ENCODE data around the gene CASP8AP2.
"Not testable (repeated sequence)": the region's sequence is repeated elsewhere in the genome, so short reads cannot be mapped to it uniquely, and the experiment has no call there.

The CASP8AP2 gene
- 67.7 to 157 reads per million in 2 donors for total RNA-seq

DNA sequence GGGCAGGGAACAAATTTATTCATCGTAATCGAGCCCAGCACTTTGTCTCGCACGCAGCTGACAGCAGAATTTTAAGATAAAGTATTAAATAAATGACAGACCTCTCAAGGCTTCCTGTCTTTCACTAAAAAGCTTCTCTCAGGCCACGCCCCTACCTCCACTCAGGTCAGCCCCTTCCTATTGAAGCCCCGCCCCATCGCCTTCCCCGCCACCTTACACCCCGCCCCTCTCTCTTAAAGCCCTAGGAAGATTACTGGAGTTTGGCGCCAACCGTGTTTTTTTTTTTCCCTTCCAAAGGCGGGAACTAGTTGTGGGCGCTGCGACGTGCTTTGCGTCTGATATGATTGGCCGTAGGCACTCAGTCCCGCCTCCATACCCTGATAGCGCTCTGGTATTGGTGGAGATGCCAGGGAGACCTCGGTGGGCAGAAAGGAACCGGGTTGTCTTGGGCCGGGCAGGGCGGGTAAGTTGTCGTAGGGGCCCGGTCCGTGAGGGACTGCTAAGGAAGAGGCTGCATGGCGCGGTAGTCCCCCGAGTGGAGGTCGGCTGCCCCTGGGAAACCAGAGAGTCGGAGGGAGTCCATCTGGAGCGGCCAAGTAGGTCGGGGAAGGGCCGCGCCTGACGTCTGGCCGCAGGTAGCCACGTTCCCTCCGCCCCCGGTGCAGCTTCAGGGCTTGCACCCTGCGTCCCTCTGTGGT, at the start of gene CASP8AP2:
Gene CASP8AP2, plus strand, starts transcription at position 409 of the 698 bp plus-strand sequence.
- DNase-seq: peak; percentile 81 to 99 (median 92)

DNA sequence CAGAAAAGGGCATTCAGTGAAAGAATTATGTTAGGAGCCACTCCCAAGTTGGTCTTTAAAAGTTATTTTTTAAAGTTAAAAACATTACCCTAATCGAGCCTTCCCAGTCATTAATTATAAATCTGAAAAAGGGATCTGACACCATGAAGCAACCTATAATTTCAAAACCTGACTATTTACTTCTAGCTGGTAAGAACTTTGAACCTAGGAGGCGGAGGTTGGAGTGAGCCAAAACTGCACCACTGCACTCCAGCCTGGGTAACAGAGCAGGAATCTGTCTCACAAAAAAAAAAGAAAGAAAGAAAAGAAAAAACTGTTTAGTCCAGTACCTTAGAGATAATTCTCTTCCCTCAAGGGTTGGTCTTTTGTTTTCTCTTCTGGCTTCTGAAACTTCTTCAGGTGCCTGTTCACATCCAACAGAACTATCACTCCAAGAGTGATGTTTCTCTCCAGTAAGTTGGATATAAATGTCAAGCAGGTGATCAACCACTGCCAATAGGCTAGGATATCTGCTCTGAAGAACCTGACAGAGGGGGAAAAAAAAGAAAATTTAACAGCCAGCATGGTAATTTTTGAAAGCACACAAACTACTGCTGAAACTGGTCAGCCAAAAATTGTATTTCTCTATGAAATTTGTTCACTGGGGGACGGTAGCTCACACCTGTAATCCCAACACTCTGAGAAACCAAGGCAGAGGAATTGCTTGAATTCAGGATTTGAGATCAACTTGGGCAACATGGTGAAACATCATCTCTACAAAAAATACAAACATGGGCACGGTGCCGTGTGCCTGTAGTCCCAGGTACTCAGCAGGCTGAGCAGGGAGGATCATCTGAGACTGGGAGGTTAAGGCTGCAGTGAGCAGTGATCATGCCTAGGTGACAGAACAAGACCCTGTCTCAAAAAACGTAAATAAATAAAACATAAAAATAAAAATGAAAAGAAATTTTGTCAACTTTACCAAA, 48.3 kb upstream of the CASP8AP2 start:
- no peak for DNase-seq

DNA sequence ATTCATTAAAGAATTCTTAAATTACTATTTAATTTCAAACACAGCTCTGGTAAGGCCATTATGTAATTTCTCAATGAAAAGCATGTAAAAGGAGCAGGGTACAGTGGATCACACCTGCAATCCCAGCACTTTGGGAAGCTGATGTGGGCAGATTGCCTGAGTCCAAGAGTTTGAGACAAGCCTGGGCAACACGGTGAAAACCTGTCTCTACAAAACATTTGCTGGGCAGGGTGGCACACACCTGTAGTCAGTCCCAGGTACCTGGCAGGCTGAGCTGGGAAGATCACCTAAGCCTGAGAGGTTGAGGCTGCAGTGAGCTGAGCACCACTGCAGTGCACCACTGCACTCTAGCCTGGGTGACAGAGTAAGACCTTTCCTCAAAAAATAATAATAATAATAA, 47.5 kb upstream of the CASP8AP2 start:
- no peak for DNase-seq

DNA sequence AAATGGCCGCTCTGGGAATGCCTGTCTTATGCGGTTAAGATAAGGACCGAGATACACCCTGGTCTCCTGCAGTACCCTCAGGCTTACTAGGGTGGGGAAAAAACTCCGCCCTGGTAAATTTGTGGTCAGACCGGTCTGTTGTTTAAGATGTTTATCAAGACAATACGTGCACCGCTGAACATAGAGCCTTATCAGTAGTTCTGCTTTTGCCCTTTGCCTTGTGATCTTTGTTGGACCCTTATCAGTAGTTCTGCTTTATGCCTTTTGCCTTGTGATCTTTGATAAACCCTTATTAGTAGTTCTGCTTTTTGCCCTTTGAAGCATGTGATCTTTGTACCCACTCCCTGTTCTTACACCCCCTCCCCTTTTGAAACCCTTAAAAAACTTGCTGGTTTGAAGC, 46.4 kb upstream of the CASP8AP2 start:
- not testable (repeated sequence) for DNase-seq

DNA sequence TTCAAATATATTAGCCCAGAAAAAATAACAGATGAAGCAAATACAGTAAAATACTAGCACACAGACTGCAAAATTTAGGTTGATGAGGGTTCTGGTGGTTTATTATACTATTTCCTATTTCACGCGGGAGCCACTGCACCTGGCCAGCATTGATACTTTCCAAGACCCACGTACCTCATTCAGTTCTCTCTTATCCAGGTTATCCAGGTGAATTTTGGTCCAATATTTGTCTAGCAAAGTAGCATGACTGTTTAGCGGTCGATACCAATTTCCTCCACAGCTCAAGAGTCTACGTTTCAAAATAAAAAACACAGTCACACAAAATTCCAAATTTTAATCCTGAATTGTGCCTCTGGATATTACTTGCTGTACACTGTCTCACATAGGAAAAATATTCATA, 44.8 kb upstream of the CASP8AP2 start:
- no peak for DNase-seq

DNA sequence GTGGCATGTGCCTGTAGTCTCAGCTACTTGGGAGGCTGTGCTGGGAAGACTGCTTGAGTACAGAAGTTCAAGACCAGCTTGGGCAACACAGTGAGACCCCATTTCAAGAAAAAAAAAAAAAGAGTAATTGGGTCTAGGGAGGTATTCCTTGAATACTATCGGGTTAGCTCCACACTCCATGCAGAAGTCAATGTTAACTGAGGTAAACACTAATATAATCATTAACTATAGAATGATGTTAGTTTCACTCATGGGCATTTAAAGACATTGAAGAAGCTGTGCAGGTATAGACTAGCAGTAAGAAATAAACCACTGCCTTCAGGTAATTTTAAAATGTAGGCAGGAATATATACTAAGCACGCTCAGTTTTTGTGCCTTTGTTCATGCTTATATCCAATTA, 42.7 kb upstream of the CASP8AP2 start:
- no peak for DNase-seq

DNA sequence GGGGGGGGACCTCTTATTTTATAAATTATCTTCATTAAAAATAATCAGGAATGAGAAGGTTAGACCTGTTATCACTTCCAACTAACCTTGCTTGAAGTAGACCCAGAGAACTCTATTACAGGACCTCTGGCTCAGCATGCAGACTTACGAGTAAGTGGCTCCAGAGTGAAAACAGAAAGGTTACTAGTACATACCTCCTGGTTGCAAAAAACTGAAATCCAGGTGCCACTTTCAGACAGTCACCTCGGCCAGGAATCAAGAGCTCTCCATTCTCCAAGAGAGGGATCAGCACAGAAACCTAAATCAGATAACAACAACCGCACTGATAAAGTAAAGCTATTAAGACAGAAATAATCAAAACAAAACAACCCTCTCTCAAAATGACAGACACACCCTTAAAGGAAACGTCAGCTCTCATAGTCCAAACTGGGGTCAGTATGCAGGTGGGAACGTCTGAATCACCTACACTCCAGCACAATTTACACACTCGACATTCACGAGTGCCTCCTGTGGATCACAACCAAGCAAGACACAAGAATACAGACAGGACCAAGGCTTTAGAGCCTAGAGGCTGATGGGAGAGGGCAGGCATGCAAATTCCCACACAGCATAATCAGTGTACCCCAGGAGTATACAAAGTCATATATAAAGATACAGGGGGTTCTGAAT, 41.9 kb upstream of the CASP8AP2 start:
- DNase-seq: no peak

DNA sequence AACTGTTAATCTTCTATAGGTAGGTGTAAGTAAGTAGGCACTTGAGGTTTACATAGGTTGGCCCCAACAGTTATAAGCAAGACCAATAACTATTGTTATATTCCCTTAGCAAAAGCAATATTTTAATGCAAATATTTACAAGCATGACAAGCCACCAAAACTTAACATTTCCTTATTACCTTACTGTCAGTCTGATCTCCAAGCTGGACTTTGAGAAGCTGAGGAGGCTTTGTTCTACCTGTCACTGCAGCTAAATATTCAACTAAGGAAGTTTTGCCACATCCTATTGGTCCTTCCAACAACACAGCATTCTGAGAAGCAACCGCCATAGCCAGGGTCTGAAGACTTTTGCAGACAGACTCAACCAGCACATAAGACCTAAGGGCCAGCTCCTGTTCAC, 39.7 kb upstream of the CASP8AP2 start:
- DNase-seq: no peak

DNA sequence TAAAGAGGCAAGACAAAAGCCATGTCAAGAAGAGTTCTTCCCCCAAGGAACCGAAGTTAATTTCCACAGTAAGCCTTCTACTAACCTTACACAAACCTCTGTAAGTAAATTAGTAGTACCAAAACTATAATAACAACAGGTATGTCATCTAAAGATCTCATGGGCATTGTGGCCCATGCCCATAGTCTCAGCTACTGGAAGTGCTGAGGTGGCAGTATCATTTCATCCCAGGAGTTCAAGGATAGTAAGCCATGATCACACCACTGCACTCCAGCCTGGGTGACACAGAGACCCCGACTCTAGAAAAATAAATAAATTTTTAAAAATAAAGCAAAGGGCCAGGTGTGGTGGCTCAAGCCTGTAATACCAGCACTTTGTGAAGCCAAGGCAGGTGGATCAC, 39.3 kb upstream of the CASP8AP2 start:
- no peak for DNase-seq

DNA sequence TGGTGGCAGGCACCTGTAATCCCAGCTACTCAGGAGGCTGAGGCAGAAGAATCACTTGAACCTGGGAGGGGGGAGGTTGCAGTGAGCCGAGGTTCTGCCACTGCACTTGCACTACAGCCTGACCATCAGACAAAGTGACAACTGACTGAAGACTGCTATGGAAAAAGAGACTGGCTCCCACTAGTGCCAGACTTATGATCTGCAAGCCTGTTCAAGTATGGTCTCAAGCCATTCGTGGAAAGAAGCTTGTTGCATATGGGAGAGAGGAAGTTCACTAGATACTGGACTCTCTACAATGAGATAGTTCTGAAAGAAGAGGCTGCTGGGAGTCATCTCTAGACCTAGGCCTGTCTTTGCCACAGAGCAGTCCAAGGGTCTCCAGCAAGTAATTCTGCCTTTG, 36.8 kb upstream of the CASP8AP2 start:
- DNase-seq: peak in 1 of 5 experiments; percentile 61

DNA sequence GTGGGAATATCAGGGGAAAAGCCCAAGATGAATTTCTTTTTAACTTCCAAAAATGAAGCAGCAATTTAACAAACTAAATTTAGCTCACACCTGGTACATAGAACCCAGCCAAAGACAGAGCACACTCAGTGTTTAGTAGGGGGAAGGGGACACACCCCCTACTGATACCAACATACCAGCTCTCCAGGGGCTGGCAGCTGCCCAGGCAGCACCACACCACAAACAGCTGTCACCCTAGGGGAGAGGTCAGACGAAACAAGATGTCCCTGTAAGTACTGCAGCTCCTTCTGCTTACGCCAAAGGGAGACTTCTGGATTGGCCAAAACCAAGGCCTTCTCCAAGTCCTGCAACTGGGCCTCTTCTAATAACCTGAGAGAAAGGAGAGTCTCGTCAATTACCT, 36.1 kb upstream of the CASP8AP2 start:
- no peak for DNase-seq

DNA sequence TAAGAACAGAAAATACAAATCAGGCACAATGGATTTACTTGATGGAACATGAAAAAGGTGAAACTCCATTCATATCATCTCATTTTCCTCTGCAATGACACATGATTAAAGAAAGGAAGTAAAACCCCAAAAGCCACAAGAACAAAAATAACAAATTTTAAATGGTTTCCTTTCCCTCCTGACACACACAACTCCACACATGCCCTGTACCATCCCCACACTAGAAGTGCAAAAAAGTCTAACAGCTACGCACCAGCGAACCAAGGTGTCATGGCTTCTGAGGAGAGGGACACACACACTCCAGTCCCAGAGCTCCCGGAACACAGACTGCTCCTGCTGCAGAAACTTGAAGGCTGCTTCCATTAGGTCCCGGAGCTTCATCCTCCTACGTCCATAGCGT, 35.4 kb upstream of the CASP8AP2 start:
- peak in 2 of 5 experiments; percentile 3 to 65 for DNase-seq

DNA sequence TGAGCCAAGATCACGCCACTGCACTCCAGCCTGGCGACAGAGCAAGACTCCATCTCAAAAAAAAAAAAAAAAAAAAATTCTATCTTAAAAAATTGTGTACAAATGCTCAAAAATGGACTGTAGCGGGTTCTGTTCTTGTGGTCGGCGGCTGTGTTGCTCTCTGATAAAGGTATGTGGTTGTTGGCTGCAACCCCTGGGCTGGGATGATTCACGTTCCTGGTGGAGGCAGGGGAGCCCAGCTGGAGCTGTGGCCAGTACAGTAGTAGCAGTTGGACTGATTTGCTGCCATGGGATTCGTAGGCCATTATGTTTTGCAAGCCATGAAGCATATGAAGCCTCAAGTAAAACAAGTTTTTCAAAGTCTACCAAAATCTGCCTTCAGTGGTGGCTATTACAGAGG, 32.4 kb upstream of the CASP8AP2 start:
- no peak for DNase-seq

DNA sequence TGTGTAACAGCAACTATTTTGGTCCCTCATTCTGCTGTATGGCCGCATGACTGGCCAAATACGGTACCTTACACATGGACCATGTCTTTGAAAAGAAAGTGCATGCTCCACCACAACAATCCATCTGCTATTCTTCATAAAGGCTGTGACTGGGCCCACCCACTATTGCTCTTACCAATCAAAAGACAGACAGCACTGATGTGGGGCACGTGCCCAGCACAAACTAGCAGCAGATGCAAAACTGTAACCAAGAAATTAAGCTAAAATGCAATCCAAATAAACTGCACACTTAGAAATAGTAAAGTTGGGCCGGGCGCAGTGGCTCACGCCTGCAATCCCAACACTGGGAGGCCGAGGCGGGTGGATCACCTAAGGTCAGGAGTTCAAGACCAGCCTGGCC, 30.6 kb upstream of the CASP8AP2 start:
- no peak for DNase-seq

DNA sequence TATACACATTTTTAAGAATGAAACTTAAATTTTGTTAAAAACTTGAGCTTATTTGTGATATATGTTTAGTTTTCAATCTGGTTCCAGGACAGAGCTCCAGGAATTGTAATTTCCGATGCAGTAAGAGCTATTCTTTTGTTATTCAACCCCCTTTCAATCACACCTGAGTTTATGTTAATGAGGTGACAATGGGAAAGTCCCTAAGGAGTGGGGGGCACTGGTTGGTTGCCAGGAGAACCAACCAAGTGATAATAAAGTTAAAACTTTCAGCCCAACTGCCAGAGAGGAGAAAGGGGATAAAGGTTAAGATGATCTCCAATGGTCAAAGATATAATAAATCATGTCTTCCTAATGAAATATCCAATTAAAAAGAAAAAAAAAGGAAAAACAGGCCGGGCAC, 29.9 kb upstream of the CASP8AP2 start:
- DNase-seq: no peak

DNA sequence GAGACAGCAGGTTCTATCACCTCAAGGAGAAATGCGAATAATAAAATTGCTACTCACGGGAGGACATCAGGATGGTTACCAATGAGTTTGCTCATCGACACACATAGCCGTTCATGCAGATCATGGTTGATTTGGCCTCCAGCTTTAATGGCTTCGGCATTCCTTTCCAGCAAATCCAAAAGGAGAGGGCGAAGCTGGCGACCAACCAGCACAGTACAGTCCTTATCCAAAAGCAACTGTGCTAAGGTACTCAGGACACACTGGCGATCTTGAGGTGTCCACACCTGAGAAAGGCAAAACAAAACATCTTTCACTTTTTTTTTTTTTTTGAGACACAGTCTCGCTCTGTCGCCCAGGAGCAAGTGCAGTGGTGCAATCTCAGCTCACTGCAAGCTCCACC, 26.4 kb upstream of the CASP8AP2 start:
- no peak for DNase-seq

DNA sequence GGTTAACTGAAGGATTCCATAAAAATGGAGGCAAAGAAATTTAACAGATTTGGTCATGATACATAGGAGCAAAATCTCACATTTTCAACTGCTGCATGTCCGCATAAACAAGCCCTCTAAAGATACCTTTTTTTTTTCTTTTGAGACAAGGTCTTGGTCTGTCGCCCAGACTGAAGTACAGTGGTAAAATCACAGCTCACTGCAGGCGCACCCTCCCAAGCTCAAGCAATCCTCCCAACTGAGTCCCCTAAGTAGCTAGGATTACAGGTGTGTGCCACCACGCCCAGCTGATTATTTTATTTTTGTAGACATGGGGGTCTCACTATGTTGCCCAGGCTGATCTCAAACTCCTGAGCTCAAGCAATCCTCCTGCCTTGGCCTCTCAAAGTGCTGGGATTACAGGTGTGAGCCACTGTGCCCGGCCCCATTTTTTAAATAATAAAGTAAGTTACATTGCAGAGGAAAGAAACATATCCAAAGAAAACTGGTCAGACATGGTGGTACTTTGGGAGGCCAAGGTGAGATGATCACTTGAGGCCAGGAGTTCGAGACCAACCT, 23.8 kb upstream of the CASP8AP2 start:
- DNase-seq: no peak

DNA sequence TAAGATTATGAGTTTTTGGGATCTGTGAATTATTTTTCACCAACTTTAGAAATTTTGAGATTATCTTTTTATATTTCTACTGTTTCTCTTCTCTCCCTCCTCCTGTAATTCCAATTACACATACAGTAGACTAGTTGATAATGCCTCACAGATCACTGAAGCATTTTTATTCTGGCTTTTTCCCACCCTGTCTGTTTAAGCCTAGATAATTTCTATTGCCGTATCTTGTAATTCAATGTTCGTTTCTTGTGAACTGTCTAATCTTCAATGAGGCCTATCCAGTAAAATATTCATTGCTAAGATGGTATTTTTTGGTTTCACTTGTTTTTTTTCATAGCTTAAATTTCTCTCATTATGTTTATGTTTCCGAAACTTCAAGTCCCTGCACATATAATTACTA, 22.1 kb upstream of the CASP8AP2 start:
- DNase-seq: no peak

DNA sequence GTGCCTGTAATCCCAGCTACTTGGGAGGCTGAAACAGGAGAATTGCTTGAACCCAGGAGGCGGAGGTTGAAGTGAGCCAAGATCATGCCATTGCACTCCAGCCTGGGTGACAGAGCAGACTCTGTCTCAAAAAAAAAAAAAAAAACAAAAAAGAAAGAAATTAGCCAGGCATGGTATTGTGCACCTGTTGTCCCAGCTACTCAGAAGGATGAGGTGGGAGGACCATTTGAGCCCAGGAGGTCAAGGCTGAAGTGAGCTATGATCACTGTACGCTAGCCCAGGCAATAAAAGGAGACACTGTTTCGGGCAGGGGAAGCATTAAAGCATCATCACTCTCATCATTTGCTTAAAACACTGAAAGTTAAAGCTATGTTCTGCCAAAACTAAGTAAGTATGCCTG, 16.3 kb upstream of the CASP8AP2 start:
- not testable (repeated sequence) for DNase-seq

DNA sequence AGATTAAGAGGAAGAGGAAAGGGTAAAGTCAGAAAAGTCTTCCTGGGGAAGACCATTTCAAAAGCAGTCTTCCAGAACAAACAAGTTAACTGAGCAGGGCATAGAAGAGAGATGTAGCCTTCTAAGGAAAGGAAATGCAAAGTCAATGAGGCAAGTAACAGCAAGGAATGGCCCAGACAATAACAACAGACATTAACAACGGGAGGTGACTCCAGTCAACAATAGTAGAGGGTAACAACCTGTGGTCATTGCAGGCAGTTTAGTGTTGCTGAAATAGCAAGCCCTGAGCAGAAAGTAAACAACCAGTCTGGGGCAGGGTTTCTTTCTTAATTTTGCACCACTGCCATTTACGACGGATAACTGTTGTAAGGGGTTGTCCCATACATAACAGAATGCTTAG, 12.2 kb upstream of the CASP8AP2 start:
- no peak for DNase-seq

DNA sequence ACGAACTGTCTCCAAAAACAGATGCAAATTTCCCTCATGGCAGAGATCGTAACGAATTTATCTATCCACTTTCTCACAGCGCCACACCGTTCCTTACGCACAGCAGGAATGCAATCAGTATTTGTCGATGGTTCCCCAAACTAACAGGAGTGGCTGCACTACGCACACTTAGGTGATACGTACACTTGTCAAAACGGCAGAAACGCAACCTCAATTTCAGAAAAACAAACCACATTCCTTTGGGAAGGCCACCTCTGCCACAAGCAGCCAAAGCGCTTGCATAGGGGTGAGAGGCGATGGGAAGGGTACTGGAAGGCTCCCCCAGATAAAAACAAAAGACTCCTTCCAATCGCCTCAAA, 10.7 kb upstream of the CASP8AP2 start:
- peak in 1 of 5 experiments; percentile 27 for DNase-seq

DNA sequence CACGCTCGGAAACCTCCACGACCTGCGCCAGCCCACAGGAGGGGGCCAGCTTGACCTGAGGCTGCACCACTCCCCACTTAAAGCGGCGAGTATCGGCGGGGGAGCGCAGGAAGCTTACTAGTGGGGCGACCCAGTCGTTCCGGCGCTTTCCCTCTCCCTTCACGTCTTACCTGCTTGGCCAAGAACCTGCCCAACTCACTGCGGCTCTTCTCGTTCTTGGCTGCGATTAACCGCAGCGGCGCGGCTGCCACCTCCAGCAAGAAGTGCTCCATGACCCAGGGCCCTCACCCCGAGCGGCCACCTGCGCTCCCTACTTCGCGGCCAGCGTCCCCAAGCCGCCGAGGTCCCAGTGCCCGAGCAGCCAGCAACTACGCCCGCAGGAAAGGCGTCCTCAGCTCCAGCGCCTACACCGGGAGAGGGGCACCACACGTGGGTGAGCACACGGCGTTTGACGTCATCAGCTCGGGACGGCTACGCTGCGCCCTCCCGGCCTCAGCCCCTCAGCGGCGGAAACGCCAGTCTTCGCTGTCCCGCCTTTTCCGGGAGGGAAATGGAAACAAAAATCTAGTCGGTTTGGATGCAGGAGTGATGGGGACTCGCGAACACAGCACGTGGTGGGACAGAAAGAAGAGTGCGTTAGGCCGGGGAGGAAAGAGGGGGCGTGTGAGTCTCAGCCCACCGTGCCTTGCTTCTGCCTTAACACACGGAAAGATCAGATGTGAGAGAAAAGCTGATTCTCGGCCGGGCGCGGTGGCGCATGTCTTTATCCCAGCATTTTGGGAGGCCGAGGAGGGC, 10.1 kb upstream of the CASP8AP2 start, which contains the start of gene MDN1:
Gene MDN1, minus strand, starts transcription at position 459 of the 795 bp plus-strand sequence. Its CDS starts 187 bp downstream, at position 272.
- DNase-seq: peak; percentile 68 to 96 (median 86)

Data from T-helper 2 cell (primary cell).